Choroid plexus epithelial cell (primary cell): ENCODE results near the gene AMFR.
A peak's percentile ranks its signal among the peaks of the same experiment; 100 is the strongest.

Experiments used
- DNase-seq: peaks from one replicate; pipeline ENCODE4 v3.0.0-alpha.2; 2010; ENCODE audit warnings: low read depth
- H3K4me3 ChIP-seq: 2 replicates; pipeline ENCODE4 v1.5.1; 2011; ENCODE audit warnings: low read depth, mild to moderate bottlenecking, control low read depth, low read length, moderate library complexity
- TF ChIP-seq, protein P1 (sequence below): conservative IDR thresholded peaks from 2 replicates; pipeline ENCODE4 v1.5.1; 2011; ENCODE audit warnings: low read depth, mild to moderate bottlenecking, control low read depth, inconsistent platforms, low read length, moderate library complexity

Gene AMFR

DNA sequence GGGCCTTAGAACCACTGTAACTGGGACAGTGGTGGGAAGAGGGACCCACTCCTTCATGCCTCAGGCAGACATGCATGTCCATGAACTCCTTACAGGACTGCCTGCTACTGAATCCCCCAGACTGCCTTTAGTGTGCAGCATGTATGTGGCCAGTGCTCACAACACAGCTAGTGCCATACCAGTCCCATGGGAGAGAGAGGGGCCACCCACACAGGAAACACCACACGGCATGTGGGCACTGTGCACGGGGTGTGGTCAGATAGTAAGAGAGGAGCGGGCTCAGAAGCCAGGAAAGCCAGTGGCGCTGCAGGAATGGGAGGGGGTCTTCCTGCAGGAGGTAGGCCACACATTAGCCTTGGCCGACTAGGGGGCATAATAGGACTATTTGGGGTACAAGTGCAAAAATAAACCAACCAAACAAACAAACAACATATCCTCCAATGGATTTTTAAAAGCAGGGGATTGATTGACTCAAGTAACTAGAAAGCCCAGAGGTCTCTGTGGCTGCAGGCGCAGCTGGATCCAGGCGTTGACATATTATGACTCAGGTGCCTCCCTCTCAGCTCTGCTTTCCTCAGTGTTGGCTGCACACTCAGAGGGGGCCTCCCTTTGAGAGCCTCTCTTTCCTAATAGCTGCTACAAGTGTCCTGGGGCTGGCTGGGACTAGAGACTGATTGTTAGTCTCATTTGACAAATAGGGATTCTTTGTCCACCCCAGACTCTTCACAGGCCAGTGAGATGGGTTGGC is 104.4 kb downstream of the AMFR start:
- no peak overlapping the region for H3K4me3 ChIP-seq
- no peak for DNase-seq
- TF ChIP-seq, protein P1, sequence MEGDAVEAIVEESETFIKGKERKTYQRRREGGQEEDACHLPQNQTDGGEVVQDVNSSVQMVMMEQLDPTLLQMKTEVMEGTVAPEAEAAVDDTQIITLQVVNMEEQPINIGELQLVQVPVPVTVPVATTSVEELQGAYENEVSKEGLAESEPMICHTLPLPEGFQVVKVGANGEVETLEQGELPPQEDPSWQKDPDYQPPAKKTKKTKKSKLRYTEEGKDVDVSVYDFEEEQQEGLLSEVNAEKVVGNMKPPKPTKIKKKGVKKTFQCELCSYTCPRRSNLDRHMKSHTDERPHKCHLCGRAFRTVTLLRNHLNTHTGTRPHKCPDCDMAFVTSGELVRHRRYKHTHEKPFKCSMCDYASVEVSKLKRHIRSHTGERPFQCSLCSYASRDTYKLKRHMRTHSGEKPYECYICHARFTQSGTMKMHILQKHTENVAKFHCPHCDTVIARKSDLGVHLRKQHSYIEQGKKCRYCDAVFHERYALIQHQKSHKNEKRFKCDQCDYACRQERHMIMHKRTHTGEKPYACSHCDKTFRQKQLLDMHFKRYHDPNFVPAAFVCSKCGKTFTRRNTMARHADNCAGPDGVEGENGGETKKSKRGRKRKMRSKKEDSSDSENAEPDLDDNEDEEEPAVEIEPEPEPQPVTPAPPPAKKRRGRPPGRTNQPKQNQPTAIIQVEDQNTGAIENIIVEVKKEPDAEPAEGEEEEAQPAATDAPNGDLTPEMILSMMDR = no peak

DNA sequence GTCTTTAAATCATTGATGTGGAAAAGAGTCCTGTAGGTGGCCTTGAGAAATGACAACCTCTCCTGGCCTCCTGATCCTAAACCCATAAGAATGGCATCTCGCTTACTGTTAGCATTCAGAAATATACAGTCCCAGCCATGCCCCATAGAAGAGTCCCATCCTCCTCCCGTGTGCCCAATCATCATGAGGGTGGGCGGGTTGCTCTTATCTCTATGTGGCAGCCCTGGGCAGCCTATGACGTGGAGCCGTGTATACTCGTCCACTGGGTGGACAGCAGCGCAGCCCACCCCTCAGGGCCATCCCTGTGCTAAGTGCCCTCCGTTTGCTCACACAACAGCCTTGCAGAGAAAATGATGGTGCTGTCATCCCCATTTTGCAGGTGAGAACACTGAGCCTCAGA is 105.3 kb downstream of the AMFR start:
- no peak overlapping the region for H3K4me3 ChIP-seq
- no peak for DNase-seq
- TF ChIP-seq, protein P1 = no peak

DNA sequence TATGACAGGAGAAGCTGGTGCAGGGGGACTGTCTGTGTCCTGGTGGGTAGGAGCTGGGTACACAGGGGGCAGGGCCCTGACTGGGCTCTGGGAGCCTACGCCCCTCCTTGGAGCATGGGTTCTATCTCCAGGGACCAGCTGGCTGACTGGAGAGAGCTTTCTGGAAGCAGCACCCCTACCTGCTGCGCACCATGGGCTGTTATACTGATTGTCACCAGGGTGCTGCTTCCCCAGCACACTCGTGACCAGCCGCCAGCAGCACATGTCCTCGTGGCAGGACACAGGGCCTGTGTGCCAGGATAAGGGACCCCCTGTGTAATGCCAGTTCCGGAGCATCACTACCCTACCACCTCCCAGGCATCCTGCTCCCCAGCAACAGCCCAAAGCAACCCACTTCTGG is 106.0 kb downstream of the AMFR start:
- no peak overlapping the region for H3K4me3 ChIP-seq
- TF ChIP-seq, protein P1 = no peak

DNA sequence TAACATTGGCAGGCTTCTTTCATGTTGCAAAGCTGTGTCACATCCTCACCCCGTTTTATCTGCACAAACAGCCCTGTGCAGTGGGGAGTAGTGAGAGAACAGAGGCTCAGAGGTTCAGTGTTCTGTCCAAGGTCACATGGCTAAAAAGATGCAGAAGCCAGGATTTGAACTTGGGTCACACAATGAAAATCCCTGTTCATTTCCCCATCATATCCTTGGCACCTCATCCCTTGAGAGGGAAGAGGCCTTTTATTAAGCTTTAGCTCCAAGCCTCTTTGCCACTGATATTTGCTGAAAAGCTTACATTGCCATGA is 106.6 kb downstream of the AMFR start:
- TF ChIP-seq, protein P1 = no peak
- H3K4me3 ChIP-seq = no peak overlapping the region
- DNase-seq = no peak

More for the DNA sequence above, 106.0 kb downstream of the AMFR start:
- DNase-seq = no peak

DNA sequence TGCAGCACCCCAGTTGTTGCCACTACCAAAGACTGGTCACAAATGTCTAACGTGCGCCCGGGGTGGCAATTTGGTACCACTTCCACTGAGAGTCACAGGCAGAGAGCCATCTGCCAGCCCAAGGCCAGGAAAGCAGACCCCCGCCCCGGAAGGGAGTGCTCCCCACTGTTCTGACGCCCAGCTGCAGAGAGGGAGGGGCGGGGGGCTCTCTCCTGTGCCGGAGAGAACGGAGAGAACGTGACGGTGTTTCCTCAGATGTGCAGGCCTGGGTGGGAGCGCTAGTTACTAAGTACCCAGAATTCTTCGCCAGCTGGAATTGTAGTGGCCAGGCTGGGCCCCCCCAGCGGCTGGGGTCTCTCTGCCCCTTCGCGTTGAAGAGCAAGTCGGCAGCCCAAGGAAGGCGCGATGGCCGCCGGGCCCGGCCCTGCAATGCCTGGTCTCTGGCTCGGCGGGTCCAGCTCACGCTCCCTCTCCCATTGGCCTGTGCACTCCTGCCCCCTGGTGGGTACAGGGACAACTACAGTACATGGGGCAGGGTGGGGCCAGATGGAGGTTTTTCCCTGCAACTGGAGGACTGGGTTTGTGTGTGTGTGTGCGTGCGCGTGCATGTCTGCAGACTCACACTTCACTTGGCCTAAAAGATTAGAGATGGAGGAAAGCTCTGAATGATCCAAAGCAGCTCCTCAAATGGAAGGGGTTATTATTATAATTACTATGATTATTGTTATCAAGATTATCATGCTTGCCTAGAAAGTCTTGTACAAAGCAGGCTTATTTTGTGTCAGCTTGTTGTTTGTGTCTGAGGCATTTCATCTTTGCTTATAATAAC is 107.1 kb downstream of the AMFR start:
- peak overlapping the region; percentile 41 for H3K4me3 ChIP-seq
- DNase-seq = peak; percentile 84
- TF ChIP-seq, protein P1 = peak; percentile 93

DNA sequence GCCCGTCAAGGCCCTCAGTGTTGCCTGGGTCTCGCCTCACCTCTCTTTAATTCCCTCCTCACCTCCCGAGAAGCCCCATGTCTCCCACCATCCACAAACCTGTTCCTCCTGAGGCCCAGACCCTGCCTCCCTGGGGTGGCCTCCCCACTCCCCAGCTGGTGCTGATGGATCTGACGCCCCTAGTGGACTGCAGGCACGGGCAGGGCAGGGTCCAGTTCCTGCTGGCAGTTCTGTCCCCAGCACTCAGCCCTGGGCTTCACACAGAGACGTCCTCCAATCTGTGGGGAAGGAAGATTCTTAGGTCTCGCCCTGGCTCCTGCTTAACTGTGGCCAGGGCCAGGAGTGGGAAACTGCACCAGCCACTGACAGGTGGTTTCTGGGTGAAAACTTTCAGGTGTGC is 108.8 kb downstream of the AMFR start:
- TF ChIP-seq, protein P1 = peak; percentile 3
- DNase-seq = no peak
- H3K4me3 ChIP-seq = no peak overlapping the region
